GM19035 (cell line): ENCODE measurements around the gene MYOT.

Experiments used
- ATAC-seq: cut with Tn5 transposase; IDR thresholded peaks from one replicate; pipeline ENCODE4 v1.9.1; 2021; ENCODE audit not compliant: unreplicated experiment

MYOT gene

GRCh38 chr5:137896560-137896959 lies 28.9 kb downstream of the MYOT start:
- ATAC-seq: no peak

DNA sequence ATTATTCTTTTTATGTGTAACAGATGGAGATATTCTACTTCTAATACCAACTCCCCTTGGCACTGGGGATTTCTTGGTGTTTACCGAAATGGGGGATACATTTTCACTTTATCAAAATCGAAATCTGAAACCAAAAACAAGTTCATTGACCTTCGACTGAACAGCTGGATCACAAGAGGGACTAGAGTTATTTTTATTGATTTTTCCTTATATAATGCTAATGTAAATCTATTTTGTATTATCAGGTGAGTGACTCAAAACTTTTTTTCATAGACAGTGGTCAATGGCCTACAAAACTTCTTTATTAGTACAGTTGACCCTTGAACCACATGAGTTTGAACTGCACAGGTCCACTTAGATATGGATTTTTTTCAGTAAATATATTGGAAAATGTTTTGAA lies 31.8 kb downstream of the MYOT start:
- ATAC-seq: no peak

DNA sequence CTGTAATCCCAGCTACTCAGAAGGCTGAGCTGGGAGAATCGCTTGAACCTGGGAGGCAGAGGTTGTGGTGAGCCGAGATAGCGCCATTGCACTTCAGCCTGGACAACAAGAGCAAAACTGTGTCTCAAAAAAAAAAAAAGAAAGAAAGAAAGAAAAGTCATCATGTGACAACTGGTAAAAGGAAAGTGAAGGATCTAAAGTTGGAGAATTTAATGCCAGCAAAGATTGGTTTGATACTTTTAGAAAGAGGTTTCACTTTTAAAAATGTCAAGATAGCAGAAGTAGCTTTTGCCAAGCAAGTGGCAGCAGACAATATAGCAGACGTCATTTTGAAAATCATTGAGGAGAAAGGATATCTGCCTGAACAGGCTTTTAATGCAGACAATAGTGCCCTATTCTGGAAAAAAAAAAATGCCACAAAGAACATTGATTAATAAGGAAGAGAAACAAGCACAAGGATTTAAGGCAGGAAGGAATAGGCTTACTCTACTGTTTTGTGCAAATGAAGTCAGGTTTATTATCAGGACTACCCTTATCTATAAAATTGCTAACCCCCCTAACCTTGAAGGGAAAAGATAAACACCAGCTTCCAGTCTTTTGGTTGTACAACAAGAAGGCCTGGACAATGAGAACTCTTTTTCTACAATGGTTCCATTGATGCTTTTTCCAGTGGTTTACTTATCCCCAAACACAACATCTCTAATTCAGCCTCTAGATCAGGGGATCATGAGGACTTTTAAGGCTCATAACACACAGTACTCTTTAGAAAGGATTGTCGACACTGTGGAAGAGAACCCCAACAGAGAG lies 33.6 kb downstream of the MYOT start:
- ATAC-seq: no peak

- no peak for ATAC-seq
Measured at GRCh38 chr5:137902408-137903133, 34.9 kb downstream of the MYOT start.

GRCh38 chr5:137914758-137915157 lies 47.1 kb downstream of the MYOT start:
- no peak for ATAC-seq

DNA sequence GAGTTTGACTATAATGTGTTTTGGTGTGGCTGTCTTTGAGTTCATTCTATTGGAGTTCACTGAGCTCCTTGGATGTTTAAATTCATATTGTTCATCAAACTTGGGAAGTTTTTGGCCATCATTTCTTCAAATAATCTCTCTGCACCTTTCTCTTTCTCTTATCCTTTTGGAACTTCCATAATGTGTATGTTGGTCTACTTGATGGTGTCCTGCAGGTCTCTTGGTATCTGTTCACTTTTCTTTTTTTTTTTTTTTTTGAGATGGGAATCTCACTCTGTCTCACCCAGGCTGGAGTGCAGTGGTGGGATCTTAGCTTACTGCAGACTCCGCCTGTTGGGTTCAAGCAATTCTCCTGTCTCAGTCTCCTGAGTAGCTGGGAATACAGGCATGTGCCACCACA lies 49.3 kb downstream of the MYOT start:
- ATAC-seq: no peak

GRCh38 chr5:137921931-137922330 lies 54.3 kb downstream of the MYOT start:
- ATAC-seq: no peak

DNA sequence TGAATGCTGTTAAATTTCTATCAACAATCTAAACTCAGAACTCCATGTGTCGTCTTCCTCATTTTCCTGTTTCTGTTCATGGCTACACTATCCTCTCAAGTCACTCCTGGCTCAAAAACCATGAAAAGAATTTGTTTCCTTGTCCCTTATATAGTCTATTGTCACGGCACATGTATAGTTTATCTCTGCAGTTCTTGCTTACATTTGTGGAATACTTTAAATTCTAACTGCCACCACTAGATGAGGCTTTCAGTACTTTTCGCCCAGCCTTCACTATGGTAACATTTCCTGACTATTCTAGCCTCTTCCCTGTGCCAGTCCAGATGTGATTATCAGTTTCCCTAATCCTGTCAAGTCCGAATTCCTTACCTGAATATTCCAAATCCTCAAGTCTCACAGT lies 56.2 kb downstream of the MYOT start:
- no peak for ATAC-seq

GRCh38 chr5:137932800-137933199 lies 65.1 kb downstream of the MYOT start:
- no peak for ATAC-seq

GRCh38 chr5:137933491-137933911 lies 65.8 kb downstream of the MYOT start:
- no peak for ATAC-seq

- no peak for ATAC-seq
Measured at GRCh38 chr5:137935190-137935589, 67.5 kb downstream of the MYOT start.

DNA sequence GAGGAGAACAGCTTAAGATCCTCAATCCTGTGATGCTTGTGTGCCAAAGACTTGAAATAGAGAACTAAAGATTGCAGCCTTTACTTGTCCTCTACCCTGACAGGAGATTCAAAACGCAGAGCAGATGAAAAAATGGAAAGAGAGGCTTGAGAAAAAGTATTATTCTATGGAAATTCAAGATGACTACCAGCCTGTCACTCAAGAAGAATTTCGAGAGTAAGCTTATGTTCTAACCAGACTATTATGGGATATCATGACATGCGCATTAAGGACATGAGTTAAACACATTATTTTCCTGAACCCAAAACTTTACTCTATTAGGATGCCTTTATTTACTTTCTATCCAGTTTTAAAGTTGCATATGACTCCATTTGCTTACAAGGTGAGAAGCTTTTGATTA lies 68.0 kb downstream of the MYOT start:
- ATAC-seq: no peak
